AG04450 (cell line): Measurements from ENCODE around the gene PIAS1. TPM values are rescaled to one million over a fixed set of nuclear protein-coding genes. Genes with fewer than 3 reads are reported as not detected.

ENCODE experiments used
- CTCF ChIA-PET: fragments of 300-600, 350-600 bp; formaldehyde crosslinking; extraction: SDS; loops from one replicate; lab custom pipeline; 2022; ENCODE audit warnings: antibody characterized with exemption, inconsistent platforms; lab: Charles Lee
- POLR2A ChIA-PET: fragments of 350-600 bp; formaldehyde crosslinking; extraction: SDS; loops from one replicate; lab custom pipeline; 2021; ENCODE audit warnings: antibody characterized with exemption, inconsistent platforms; lab: Yijun Ruan, JAX
- DNase-seq: peaks from one replicate; pipeline ENCODE4 v3.0.0-alpha.2; 2011; ENCODE audit warnings: low read depth, low spot score
- H3K27ac ChIP-seq: one replicate; pipeline ENCODE4 v1.5.1; 2012; ENCODE audit warnings: low read depth, low read length, control low read depth
- H3K27me3 ChIP-seq: one replicate; pipeline ENCODE4 v1.6.0; 2012; ENCODE audit warnings: low read length; ENCODE audit not compliant: control insufficient read depth, insufficient read depth
- H3K4me3 ChIP-seq: 2 replicates; pipeline ENCODE4 v1.5.1; 2011; ENCODE audit warnings: mild to moderate bottlenecking, low read depth, low read length, control low read depth
- H3K9me3 ChIP-seq: 2 replicates; pipeline ENCODE4 v1.5.1; 2012; ENCODE audit warnings: low read length; ENCODE audit not compliant: control insufficient read depth, insufficient read depth
- CTCF ChIP-seq: IDR thresholded peaks from 2 replicates; pipeline ENCODE4 v1.5.1; 2011; ENCODE audit warnings: low read depth, low read length, control low read depth, inconsistent platforms
- polyA plus RNA-seq: library from polyadenylated mRNA; depleted of rRNA; stranded (reverse); fragments of >200 nt; gene quantifications from 2 replicates; pipeline ENCODE4 v1.2.3, GENCODE V29; 2011

Gene PIAS1
- polyA plus RNA-seq, 1 experiment: 38.9 TPM

- ChIA-PET POLR2A (no interaction called here), CTCF (interaction anchor here (0.6 kb wide), 1 partner anchor 67 kb away, joined by 3 read pairs; no protein-coding TSS in a partner anchor)
- Histone ChIP-seq H3K27me3 (peaks cover 36% of the 10 kb centered on the region), H3K4me3 (no peak overlapping the region), H3K27ac (no peak overlapping the region), H3K9me3 (no peaks in the 10 kb centered on the region; the same call in none of the 2 replicates)
- no peak for DNase-seq
- TF ChIP-seq CTCF: no peak
Observed at GRCh38 chr15:68034081-68034480, 20.0 kb upstream of the PIAS1 start.

GRCh38 chr15:68034719-68035293, 19.3 kb upstream of the PIAS1 start:
- Histone ChIP-seq H3K4me3 (no peak overlapping the region), H3K9me3 (no peaks in the 10 kb centered on the region; the same call in none of the 2 replicates), H3K27ac (no peak overlapping the region), H3K27me3 (peaks cover 38% of the 10 kb centered on the region)
- ChIA-PET CTCF (no interaction called here), POLR2A (no interaction called here)
- TF ChIP-seq CTCF: no peak
- DNase-seq: no peak

GRCh38 chr15:68038246-68038645, 15.9 kb upstream of the PIAS1 start:
- no peak for DNase-seq
- H3K9me3 ChIP-seq: peaks cover 3% of the 10 kb centered on the region
- peaks cover 35% of the 10 kb centered on the region for H3K27me3 ChIP-seq
- no peak for TF ChIP-seq CTCF
- H3K4me3 ChIP-seq: no peak overlapping the region
- ChIA-PET CTCF (no interaction called here), POLR2A (no interaction called here)
- H3K27ac ChIP-seq: no peak overlapping the region

- H3K9me3 ChIP-seq: peaks cover 4% of the 10 kb centered on the region
- H3K4me3 ChIP-seq: no peak overlapping the region
- no peak for DNase-seq
- CTCF ChIA-PET: no interaction called here
- H3K27me3 ChIP-seq: peaks cover 27% of the 10 kb centered on the region
- no peak overlapping the region for H3K27ac ChIP-seq
- POLR2A ChIA-PET: no interaction called here
- TF ChIP-seq CTCF: no peak
Observed at GRCh38 chr15:68040144-68040543, 14.0 kb upstream of the PIAS1 start.

GRCh38 chr15:68042156-68042854, 11.8 kb upstream of the PIAS1 start:
- ChIA-PET POLR2A (no interaction called here), CTCF (no interaction called here)
- no peak overlapping the region for H3K4me3 ChIP-seq
- peaks cover 24% of the 10 kb centered on the region for H3K27me3 ChIP-seq
- no peak overlapping the region for H3K27ac ChIP-seq
- H3K9me3 ChIP-seq: peaks cover 19% of the 10 kb centered on the region
- TF ChIP-seq CTCF: no peak
- no peak for DNase-seq
